HEK293 (cell line): ENCODE results near the gene IL15RA.

Experiments used
- CTCF ChIA-PET: fragments of 350-600 bp; formaldehyde crosslinking; extraction: SDS; loops from one replicate; lab custom pipeline; 2021; ENCODE audit warnings: antibody characterized with exemption; lab: Yijun Ruan, JAX
- POLR2A ChIA-PET: fragments of 300-600 bp; formaldehyde crosslinking; extraction: SDS; loops from one replicate; lab custom pipeline; 2020; ENCODE audit warnings: antibody characterized with exemption, inconsistent platforms; lab: Yijun Ruan, JAX
- H3K27ac ChIP-seq: fragments of 200-500 bp; sonication (Bioruptor generic); 2 replicates; pipeline ENCODE4 v1.5.1; 2014; ENCODE audit warnings: low read depth, low read length, control low read depth, inconsistent platforms; ENCODE audit errors: extremely low read depth
- H3K36me3 ChIP-seq, 2 experiments: fragments of 200-500 bp in 1 of 2; sonication (Bioruptor generic) in 1 of 2; 1 replicate in 1 of 2; 2 replicates in 1 of 2; pipeline ENCODE4 v1.5.1; 2014 to 2017; ENCODE audit warnings: inconsistent platforms in 2 of 2, low read length in 2 of 2; ENCODE audit not compliant: control insufficient read depth in 2 of 2, insufficient read depth in 1 of 2
- H3K4me1 ChIP-seq: fragments of 200-500 bp; sonication (Bioruptor generic); 2 replicates; pipeline ENCODE4 v1.5.1; 2014; ENCODE audit warnings: mild to moderate bottlenecking, low read length, inconsistent platforms; ENCODE audit not compliant: control insufficient read depth, insufficient read depth
- H3K4me3 ChIP-seq: 2 replicates; pipeline ENCODE4 v1.5.1; 2011; ENCODE audit warnings: low read depth, mild to moderate bottlenecking, control low read depth, low read length, moderate library complexity
- H3K9me3 ChIP-seq: fragments of 200-500 bp; sonication (Bioruptor generic); 2 replicates; pipeline ENCODE4 v1.5.1; 2014; ENCODE audit warnings: low read depth, low read length, inconsistent platforms; ENCODE audit not compliant: control insufficient read depth, insufficient read depth
- BCL11B ChIP-seq: fragments of 450-650 bp; formaldehyde crosslinking; IDR thresholded peaks from 2 replicates; pipeline ENCODE4 v1.5.1; 2016; ENCODE audit warnings: low read depth, missing biosample characterization, missing genetic modification characterization
- KLF8 ChIP-seq: fragments of 450-650 bp; formaldehyde crosslinking; IDR thresholded peaks from 2 replicates; pipeline ENCODE4 v1.5.1; 2016; ENCODE audit warnings: missing biosample characterization, missing genetic modification characterization
- SCRT2 ChIP-seq: fragments of 450-650 bp; formaldehyde crosslinking; IDR thresholded peaks from 2 replicates; pipeline ENCODE4 v1.5.1; 2016; ENCODE audit warnings: missing biosample characterization, missing genetic modification characterization
- ZNF112 ChIP-seq: fragments of 450-650 bp; formaldehyde crosslinking; IDR thresholded peaks from 2 replicates; pipeline ENCODE4 v1.5.0; 2017; ENCODE audit warnings: missing biosample characterization, missing genetic modification characterization
- ZNF157 ChIP-seq: fragments of 450-650 bp; formaldehyde crosslinking; IDR thresholded peaks from 2 replicates; pipeline ENCODE4 v1.5.1; 2016; ENCODE audit warnings: missing biosample characterization, missing genetic modification characterization
- ZNF16 ChIP-seq: fragments of 450-650 bp; formaldehyde crosslinking; IDR thresholded peaks from 2 replicates; pipeline ENCODE4 v1.5.1; 2016; ENCODE audit warnings: low read depth, missing biosample characterization, missing genetic modification characterization
- ZNF175 ChIP-seq: fragments of 450-650 bp; formaldehyde crosslinking; IDR thresholded peaks from 2 replicates; pipeline ENCODE4 v1.5.1; 2016; ENCODE audit warnings: missing biosample characterization, missing genetic modification characterization
- ZNF184 ChIP-seq: fragments of 450-650 bp; IDR thresholded peaks from 2 replicates; pipeline ENCODE4 v1.5.1; 2018; ENCODE audit warnings: missing biosample characterization, mild to moderate bottlenecking, missing genetic modification characterization
- ZNF239 ChIP-seq: fragments of 450-650 bp; formaldehyde crosslinking; IDR thresholded peaks from 2 replicates; pipeline ENCODE4 v1.5.1; 2016; ENCODE audit warnings: missing biosample characterization, missing genetic modification characterization
- ZNF311 ChIP-seq: fragments of 450-650 bp; formaldehyde crosslinking; IDR thresholded peaks from 2 replicates; pipeline ENCODE4 v1.5.1; 2017; ENCODE audit warnings: missing biosample characterization, missing genetic modification characterization, borderline replicate concordance
- ZNF350 ChIP-seq: fragments of 450-650 bp; formaldehyde crosslinking; IDR thresholded peaks from 2 replicates; pipeline ENCODE4 v1.5.0; 2017; ENCODE audit warnings: missing biosample characterization, mild to moderate bottlenecking, missing genetic modification characterization
- ZNF658 ChIP-seq: fragments of 450-650 bp; formaldehyde crosslinking; IDR thresholded peaks from 2 replicates; pipeline ENCODE4; 2016; ENCODE audit warnings: missing biosample characterization, missing genetic modification characterization
- ZNF76 ChIP-seq: fragments of 450-650 bp; formaldehyde crosslinking; IDR thresholded peaks from 2 replicates; pipeline ENCODE4; 2016; ENCODE audit warnings: low read depth, missing biosample characterization, missing genetic modification characterization, borderline replicate concordance
- TF ChIP-seq, protein P1 (sequence below): fragments of 450-650 bp; formaldehyde crosslinking; IDR thresholded peaks from 2 replicates; pipeline ENCODE4 v1.5.1; 2016; ENCODE audit warnings: missing biosample characterization, missing genetic modification characterization
- TF ChIP-seq, protein P2 (sequence below): fragments of 450-650 bp; formaldehyde crosslinking; IDR thresholded peaks from 2 replicates; pipeline ENCODE4 v1.5.1; 2017; ENCODE audit warnings: missing biosample characterization, missing genetic modification characterization
- TF ChIP-seq, protein P3 (sequence below): fragments of 450-650 bp; formaldehyde crosslinking; IDR thresholded peaks from 2 replicates; pipeline ENCODE4 v1.5.1; 2016; ENCODE audit warnings: missing biosample characterization, missing genetic modification characterization, borderline replicate concordance

The IL15RA gene

GRCh38 chr10:6002809-6003510 lies 25.6 kb upstream of the IL15RA start:
- CTCF ChIA-PET, result no interaction called here
- TF ChIP-seq ZNF175 (tag by site-specific recombination), result no peak
- TF ChIP-seq, protein P1, sequence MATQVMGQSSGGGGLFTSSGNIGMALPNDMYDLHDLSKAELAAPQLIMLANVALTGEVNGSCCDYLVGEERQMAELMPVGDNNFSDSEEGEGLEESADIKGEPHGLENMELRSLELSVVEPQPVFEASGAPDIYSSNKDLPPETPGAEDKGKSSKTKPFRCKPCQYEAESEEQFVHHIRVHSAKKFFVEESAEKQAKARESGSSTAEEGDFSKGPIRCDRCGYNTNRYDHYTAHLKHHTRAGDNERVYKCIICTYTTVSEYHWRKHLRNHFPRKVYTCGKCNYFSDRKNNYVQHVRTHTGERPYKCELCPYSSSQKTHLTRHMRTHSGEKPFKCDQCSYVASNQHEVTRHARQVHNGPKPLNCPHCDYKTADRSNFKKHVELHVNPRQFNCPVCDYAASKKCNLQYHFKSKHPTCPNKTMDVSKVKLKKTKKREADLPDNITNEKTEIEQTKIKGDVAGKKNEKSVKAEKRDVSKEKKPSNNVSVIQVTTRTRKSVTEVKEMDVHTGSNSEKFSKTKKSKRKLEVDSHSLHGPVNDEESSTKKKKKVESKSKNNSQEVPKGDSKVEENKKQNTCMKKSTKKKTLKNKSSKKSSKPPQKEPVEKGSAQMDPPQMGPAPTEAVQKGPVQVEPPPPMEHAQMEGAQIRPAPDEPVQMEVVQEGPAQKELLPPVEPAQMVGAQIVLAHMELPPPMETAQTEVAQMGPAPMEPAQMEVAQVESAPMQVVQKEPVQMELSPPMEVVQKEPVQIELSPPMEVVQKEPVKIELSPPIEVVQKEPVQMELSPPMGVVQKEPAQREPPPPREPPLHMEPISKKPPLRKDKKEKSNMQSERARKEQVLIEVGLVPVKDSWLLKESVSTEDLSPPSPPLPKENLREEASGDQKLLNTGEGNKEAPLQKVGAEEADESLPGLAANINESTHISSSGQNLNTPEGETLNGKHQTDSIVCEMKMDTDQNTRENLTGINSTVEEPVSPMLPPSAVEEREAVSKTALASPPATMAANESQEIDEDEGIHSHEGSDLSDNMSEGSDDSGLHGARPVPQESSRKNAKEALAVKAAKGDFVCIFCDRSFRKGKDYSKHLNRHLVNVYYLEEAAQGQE (tag by site-specific recombination), result no peak
- no peak for TF ChIP-seq ZNF311 (tag by site-specific recombination)
- no peak for TF ChIP-seq ZNF157 (tag by site-specific recombination)
- TF ChIP-seq KLF8 (tag by site-specific recombination), result no peak
- no peak for TF ChIP-seq ZNF658 (tag by site-specific recombination)
- TF ChIP-seq ZNF184, result no peak
- no peak for TF ChIP-seq ZNF16 (tag by site-specific recombination)
- TF ChIP-seq, all 188 proteins: peak for 0
- POLR2A ChIA-PET, result no interaction called here
- Histone ChIP-seq H3K27ac (no peak overlapping the region), H3K36me3 (no peaks in the 10 kb centered on the region), H3K9me3 (no peaks in the 10 kb centered on the region), H3K4me3 (no peak overlapping the region), H3K4me1 (no peaks in the 10 kb centered on the region)

- Histone ChIP-seq H3K36me3 (no peaks in the 10 kb centered on the region), H3K9me3 (no peaks in the 10 kb centered on the region), H3K4me1 (no peaks in the 10 kb centered on the region), H3K4me3 (no peak overlapping the region), H3K27ac (no peak overlapping the region)
- TF ChIP-seq SCRT2 (tag by site-specific recombination), result 0 out of 2 replicates have a peak, but pooled peaks have one; percentile 20
- TF ChIP-seq ZNF76 (tag by site-specific recombination), result no peak
- no peak for TF ChIP-seq ZNF350
- no peak for TF ChIP-seq BCL11B (tag by site-specific recombination)
- ChIA-PET POLR2A (no interaction called here), CTCF (interaction anchor here (1.6 kb wide), 1 partner anchor 14 kb away, joined by 4 read pairs; no protein-coding TSS in a partner anchor)
Observed at GRCh38 chr10:5999440-6000165, 22.3 kb upstream of the IL15RA start.

- Histone ChIP-seq H3K4me1 (no peaks in the 10 kb centered on the region), H3K4me3 (no peak overlapping the region), H3K9me3 (no peaks in the 10 kb centered on the region), H3K36me3 (no peaks in the 10 kb centered on the region), H3K27ac (no peak overlapping the region)
- CTCF ChIA-PET, result no interaction called here
- POLR2A ChIA-PET, result no interaction called here
- TF ChIP-seq, protein P2, sequence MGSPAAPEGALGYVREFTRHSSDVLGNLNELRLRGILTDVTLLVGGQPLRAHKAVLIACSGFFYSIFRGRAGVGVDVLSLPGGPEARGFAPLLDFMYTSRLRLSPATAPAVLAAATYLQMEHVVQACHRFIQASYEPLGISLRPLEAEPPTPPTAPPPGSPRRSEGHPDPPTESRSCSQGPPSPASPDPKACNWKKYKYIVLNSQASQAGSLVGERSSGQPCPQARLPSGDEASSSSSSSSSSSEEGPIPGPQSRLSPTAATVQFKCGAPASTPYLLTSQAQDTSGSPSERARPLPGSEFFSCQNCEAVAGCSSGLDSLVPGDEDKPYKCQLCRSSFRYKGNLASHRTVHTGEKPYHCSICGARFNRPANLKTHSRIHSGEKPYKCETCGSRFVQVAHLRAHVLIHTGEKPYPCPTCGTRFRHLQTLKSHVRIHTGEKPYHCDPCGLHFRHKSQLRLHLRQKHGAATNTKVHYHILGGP (tag by site-specific recombination), result no peak
- no peak for TF ChIP-seq ZNF112 (tag by site-specific recombination)
- TF ChIP-seq, protein P3, sequence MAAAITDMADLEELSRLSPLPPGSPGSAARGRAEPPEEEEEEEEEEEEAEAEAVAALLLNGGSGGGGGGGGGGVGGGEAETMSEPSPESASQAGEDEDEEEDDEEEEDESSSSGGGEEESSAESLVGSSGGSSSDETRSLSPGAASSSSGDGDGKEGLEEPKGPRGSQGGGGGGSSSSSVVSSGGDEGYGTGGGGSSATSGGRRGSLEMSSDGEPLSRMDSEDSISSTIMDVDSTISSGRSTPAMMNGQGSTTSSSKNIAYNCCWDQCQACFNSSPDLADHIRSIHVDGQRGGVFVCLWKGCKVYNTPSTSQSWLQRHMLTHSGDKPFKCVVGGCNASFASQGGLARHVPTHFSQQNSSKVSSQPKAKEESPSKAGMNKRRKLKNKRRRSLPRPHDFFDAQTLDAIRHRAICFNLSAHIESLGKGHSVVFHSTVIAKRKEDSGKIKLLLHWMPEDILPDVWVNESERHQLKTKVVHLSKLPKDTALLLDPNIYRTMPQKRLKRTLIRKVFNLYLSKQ (tag by site-specific recombination), result no peak
- TF ChIP-seq ZNF239 (tag by site-specific recombination), result no peak
Observed at GRCh38 chr10:5996696-5997095, 19.4 kb upstream of the IL15RA start.
